Activated CD4-positive, alpha-beta T cell treated with anti-CD3 and anti-CD28 coated beads for 4 hours (primary cell): ENCODE measurements around the gene ENO3.

ENCODE experiments used
- DNase-seq, 2 donors: peaks; one replicate each; pipeline ENCODE4 v3.0.0-alpha.2; 2020

The ENO3 gene

DNA sequence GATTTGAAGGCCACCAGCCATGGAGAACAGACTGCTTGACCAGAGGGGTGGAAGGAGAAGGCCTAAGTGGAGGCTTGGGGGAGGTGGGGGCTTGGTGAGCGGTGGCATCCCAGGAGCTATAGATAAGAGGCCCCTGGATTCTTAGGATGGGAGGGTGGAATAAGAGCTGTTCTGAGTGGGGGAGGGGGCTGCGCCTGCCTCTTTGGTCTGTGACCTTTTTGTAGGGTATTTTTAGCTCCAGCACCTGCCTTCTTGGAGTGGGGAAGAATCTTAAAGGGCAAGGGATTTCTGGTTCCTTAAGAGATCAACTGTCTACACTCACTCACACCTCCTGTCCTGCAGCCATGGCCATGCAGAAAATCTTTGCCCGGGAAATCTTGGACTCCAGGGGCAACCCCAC, 567 bp downstream of the ENO3 start:
- no peak for DNase-seq

DNA sequence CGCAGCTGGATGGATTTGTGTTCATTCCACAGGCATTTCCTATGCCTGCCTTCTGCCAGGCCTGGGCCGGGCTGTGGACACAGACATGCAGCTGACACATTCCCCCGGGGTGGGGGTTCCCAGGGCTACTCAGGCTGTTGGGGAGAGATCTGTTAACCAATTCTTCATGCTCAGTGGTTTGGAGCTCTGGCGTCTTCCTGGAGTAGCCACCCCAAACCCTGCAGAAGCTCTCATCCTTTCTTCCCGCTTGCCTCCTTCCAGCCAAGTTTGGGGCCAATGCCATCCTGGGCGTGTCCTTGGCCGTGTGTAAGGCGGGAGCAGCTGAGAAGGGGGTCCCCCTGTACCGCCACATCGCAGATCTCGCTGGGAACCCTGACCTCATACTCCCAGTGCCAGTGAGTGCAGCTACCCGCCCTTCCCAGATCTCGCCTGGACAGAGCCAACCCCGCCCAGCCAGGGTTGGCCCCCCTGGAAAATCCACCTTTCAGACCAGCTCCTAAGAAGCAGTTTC, 2.6 kb downstream of the ENO3 start:
- no peak for DNase-seq

DNA sequence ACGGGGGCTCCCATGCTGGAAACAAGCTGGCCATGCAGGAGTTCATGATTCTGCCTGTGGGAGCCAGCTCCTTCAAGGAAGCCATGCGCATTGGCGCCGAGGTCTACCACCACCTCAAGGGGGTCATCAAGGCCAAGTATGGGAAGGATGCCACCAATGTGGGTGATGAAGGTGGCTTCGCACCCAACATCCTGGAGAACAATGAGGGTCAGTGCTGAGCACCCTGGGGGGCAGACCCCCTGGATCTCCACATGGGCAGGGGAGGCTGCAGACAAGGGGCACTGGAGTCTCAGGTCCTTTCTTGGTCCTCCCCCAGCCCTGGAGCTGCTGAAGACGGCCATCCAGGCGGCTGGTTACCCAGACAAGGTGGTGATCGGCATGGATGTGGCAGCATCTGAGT, 4.2 kb downstream of the ENO3 start:
- no peak for DNase-seq

DNA sequence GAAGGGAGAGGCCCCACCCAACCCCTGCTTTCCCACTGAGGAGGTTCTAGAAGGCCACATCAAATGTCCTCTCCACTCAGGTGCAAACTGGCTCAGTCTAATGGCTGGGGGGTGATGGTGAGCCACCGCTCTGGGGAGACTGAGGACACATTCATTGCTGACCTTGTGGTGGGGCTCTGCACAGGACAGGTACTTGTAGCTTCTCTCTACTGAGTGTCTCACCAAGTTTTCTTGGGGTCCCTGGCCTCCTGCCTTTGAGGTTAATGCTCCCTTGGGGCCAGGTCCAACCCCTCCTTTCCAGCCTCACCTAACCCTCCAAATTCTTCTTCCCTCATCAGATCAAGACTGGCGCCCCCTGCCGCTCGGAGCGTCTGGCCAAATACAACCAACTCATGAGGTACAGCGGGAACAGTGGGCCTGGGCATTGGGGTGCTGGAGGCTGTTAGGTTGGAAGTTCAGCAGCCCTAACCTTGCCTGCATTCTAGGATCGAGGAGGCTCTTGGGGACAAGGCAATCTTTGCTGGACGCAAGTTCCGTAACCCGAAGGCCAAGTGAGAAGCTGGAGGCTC, 5.7 kb downstream of the ENO3 start:
- peak; percentile 41 to 49 for DNase-seq

DNA sequence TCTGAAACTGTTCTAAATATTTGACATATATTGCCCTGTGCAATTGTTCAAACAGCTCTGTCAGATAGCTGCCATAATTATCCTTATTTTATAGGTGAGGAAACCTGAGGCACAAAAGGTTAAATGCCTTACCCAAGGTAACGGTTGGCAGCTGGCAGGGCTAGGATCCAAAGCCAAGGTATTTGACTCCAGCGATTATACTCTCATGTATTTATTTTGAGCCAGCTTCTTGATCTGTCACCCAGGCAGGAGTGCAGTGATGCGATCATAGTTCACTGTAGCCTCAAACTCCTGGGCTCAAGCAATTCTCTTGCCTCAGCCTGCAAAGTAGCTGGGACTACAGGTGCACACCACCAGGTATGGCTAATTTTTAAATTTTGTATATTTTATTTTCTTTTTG, 7.2 kb downstream of the ENO3 start:
- no peak for DNase-seq

DNA sequence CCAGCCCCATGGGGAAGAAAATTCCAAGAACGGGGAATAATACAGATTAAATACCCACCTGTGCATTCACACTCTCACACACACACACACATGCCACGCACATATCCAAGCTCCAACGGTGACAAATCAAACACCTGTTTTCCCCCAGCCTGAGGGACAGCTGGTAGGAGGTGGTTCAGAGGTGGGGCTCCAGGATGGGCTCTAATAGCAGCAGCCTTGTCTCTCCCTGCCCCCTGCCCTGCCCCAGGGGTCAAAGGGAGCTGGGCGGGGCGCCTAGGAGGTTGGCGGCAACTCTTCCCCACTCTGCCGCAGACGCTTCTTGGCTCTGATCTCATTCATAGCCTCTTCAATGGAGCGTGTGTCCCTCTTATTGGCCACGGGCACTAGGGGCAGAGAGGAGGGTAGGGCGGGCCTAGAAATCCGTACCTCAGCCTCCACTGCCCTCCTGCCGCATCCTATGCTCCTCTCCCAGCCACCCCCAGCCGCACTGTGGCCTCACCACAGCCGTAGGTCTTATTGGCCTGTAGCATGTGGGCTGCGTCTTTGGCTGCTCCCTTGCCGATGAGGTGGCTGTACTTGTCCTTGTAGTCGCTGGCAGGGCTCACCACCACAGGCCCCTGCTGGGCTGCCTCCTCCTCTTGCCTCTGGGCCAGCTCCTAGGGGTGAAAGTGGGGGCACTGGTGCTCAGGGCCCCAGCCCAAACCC, 8.5 kb downstream of the ENO3 start:
- no peak for DNase-seq

DNA sequence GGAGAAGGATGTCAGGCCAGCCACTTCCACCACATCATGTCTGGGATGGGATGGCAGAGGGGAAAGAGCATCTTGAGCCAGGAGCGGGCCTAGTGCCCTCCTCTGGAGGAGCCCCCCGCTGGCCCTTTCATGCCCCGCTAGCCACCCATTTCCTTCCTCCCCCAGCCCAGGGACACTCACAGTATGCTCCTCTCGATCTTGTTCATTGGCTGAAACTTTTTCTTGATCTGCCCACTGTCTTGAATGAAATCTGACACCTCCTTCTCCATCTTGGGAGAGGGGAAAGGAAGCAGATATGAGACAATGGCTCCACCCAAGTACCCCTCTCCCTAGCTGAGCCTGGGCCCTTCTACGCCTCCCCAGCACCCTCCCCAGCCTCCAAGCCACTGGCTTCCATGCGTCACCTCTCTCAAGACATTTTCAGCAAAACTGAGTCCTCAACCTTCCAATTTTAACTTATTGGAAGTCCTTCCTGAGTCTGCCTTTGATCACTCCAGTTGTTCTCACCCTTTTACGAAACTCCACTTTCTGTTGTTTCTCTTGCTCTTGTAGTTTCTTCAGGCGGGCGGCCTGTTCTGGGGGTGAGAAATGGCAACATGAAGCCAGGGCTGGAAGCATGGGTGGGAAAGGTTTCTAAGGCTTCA, 9.5 kb downstream of the ENO3 start:
- DNase-seq, result no peak

DNA sequence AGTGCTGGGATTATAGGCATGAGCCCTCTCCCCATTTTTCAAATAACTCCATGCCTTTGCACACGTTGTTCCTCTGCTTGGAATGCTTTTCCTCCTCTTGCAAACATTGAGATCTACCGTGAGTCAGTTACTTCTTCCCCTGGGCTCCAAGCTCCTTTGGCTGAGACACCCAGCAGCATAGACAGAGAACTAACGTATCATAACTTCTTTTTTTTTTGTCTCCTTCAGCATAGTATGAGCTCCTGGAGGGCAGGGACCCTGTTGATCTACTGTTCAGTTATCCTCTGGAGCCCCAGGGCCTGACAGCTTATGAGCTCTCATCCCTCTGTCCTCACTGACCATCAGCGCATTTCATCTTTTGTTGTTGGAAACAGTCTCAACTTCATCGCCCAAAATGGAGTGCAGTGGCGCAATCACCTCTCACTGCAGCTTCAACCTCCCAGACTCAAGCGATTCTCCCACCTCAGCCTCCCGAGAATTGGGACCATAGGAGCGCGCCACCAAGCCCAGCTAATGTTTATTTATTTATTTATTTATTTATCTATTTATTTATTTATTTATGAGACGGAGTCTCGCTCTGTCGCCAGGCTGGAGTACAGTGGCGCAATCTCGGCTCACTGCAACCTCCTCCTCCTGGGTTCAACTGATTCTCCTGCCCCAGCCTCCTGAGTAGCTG, 14.5 kb downstream of the ENO3 start:
- DNase-seq, result no peak

DNA sequence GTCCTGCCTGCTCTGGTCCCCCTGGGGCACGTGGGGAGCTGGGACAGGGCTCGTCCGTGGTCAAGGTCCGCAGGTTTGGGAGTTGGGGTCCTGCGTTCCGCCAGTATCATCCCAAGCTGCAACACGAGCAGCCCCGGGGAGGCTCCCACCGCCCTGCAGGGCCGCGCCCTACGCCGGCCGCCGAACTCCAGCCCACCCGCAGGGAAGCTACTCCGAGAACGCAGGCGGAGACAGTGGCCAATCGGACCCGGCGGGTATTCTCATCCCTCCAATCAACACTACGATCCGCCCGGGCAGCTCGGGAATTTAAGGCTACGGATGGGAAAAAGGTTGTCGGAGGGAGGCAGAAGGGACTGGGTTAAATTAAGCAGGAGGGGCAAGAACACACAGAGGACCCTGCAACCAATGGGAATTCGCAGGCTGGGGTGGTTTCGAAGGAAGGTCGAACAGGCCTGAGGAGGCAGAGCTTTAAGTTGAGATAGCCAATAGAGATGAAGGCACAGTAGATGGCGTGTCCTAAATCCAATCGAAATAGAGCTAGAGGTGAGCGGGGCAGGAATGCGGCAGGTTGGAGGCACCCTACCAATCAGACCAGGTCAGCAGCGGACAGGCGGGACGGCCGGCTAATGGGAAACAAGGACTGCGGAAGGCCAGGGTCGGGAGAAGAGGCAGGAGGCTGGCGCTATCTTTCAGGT, 16.1 kb downstream of the ENO3 start:
- DNase-seq, result peak; percentile 89 to 92

DNA sequence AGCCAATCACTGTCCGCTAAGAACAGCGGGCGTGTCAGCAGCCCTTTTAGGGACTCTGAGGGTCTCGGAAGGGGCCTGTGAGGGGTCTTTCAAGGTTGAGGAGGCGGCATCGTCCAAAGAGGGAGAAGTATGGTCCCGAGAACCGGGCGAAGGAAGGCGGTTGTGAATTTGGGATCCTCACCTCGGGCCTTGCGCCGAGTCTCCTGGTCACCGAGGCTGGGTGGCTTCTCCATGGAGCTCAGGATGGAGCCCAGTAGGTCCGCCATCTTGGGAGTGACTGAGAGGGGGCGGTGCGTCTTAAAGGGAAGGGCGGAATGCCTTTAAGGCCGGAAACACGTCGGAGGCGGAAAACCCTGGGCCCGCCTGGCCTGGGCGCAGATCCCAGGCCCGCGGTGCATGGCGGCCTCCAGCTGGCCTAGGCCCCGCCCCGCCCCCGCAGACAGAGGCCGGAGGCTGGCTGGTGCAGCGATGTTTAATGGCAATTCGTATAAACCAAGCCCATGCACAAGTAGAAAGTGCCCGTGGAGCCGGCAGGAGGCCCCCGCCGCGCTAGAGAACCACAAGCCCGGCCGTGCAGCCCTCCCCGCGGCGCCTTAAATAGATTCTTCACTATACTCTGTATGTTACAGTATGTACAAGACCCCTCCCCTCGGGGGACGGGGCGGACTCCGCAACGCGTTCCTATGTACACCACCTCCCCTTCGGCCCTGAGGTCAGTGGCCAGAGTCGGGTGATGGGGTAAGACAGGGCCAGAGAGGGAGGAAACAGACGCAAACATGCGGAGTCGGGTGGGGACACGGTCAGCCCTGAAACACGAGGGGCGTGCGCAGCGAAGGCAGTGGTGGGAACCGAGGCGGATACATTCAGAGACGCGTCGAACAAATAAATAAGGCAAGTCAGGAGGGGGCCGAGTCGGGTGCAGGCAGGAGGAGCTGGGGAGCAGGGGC, 16.9 kb downstream of the ENO3 start, which contains the start of gene SPAG7:
Gene SPAG7, minus strand, starts transcription at position 279 of the 947 bp plus-strand sequence. Its CDS starts 13 bp downstream, at position 266.
- peak; percentile 89 to 91 for DNase-seq

DNA sequence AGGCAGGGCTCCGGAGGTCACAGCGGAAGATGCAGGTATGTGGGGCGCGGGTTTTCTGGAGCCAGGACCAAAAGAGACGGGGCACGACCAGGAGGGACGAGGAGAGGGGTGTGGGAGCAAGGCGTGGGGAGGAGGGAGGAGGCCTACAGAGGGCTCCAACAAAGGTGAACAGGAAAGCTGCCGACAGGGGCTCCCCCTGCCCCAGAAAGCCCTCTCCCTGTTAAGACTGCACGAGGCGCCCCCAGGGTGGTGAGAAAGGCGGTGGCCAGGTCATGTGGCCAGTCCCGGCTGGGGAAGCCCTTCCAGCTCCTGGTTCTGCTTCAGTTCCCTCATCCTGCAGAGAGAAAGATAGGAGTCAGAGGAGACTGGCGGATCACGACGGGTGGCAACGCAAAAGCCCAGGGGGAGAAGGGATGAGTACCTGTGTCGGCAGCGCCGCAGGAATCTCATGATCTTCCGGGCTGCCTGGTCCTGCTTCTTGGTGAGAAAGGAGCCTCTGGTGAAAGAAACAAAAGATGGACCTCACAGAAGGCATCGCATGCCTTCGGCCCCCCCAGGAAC, 17.6 kb downstream of the ENO3 start:
- peak; percentile 37 to 48 for DNase-seq

DNA sequence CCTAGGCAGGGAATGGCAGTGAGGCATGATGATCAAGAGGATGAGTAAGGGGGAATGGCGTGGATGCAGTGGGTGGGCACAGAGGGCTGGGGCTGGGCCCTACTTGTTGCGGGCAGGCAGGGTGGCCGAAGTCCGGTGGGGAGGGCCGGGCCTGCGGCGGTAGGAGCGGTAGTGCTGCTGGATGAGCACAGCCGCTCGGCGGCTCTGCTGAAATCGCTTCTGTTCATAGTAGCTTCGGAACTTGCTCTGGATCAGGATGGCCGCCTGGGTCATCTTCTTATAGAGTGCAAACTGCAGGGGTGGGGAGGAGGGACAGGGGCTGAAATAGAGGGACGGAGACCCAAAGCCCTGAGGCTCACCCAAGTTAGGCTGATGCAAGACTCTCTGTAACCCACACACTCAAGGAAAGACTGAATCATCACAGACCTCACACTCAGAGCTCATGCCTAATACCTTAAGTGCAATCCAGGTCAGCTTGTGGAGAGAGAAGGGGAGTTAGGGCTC, 18.2 kb downstream of the ENO3 start:
- peak in 1 of 2 donors; percentile 45 for DNase-seq

DNA sequence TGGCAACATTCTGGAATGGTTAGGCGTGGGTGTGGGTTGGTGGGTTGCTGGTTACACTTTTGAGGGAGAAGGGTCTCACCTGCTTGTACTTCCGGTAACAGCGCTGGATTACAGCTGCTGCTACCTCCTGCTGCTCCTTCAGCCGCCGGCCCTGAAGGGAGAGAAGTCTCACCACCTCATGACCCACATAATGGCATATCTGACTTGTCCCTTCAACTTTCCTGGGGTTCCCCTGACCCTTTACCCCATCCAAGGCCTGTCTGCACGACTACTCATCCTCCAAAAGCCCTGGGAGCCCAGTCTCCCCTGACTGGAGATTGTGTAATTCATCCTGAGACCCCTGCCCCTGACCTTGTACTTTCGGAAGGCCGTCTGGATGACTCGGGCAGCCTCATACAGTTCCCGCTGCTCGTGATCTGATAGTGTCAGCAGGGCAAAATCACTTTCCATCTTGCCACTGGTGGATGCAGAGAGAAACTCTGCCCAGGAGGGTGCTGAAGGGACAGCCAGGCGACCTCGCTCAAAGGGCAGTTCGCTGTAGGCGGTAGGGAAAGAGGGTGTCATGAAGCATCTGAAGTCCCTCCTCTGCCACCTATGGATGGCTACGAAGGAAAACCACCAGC, 18.7 kb downstream of the ENO3 start:
- DNase-seq, result peak; percentile 21 to 47

DNA sequence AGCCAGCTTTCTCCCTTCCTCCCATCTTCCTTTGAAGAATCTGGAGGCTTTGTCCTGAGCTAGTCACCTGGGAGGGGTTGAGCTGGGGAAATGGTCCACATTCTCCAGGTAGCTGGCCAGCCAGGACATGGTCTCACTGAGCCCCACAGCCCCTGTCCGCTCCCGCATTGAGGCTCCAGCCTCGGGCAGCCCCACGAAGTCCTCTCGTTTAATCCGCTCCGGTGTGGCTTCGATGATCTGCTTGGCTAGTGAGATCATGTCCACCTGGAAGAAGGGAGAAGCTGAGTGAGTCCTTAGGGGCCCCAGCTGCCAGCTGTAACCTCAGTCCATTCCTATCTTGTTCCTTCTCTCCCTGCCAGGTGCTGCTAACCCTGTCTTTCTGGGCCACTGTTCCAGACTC, 19.4 kb downstream of the ENO3 start:
- no peak for DNase-seq

DNA sequence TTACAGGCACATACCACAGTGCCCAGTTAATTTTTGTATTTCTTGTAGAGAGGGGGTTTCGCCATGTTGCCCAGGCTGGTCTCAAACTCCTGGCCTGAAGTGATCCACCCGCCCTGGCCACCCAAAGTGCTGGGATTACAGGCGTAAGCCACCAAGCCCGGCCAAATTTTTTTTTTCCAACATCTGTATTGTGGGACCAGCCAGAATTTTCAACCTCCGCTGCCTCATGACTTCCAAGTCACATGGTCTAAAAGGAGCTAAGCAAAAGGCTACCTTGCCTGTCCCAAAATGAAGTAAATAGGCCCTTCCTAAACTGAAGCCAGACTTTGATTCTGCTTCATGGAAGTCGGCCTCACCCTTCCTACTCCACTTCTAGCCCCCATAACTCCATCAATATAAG, 20.9 kb downstream of the ENO3 start:
- no peak for DNase-seq

DNA sequence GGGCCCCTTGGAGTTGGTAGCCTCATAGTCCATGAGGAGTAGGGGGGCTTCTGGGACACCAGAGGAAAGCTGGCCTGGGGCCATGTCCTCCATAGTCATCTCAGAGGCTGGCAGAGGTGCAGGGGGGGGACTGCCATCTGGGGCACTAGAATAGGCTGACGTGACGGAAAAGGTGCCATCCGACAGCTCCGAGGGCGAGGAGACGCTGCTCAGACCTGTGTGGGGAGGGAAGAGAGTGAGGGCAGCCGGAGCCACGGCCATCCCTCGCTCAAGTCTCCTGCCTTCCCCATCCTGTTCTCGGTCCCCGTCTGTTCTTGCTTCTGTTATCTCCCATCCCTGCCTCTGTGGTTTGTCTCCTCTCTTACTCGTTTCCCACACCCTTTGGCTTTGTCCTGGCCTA, 21.4 kb downstream of the ENO3 start:
- no peak for DNase-seq

DNA sequence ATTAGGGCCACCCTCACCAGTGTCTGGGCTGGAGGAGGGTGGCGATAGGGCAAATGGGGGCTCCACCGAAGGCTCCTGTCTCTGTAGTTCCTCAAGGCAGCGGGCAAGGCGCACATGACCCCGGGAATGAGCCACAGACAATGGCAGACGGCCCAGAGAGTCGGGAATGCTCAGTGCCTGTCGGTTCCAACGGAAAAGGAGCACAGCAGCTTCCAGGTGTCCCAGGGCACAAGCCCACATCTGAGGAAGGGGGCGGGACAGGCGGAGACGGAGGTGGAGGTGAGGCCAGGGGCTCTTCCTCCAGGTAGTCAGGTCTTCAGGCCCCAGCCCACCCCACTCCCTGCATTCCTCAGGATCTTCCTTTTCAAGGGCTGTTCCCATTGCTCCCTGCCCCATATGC, 21.8 kb downstream of the ENO3 start:
- no peak for DNase-seq

DNA sequence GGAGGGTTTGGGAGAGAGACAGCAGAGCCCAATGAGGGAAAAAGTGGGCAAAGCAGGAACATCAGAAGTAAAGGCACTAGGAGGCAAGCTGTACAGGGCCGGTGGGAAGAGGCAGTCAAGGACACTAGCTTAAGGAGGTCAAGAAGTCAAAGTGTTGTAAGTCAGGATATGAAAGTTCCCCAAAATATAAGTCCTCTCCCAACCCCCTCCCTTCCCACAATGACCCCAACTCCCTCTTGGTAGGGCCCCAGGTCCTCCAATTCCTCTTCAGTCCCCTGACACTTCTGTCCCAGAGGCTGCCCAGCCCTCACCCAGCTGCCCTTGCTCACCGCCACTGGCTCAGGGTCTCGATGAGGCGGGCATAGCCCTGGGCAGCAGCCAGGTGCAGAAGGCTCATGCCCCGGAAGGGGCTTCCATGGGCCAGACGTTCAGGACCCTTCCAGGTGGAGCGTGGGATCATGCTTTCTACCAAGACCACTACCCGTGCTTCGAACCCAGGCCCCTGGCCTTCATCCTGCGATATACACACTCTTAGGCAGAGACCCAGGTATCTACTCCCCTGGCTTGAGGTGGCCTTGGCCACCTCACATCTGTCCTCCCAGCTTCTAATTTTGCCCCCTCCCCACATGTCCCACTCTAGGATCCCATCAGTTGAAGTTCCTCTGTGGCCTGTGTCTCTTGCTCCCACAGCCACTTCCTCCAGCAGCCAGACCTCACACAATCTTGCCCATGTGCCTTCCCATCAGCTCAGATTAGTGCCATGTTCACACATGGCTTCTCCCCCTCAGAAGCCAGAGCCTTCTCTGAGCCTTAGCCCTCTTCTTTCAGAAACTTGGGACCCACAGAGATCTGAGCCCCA, 22.6 kb downstream of the ENO3 start:
- DNase-seq, result no peak

DNA sequence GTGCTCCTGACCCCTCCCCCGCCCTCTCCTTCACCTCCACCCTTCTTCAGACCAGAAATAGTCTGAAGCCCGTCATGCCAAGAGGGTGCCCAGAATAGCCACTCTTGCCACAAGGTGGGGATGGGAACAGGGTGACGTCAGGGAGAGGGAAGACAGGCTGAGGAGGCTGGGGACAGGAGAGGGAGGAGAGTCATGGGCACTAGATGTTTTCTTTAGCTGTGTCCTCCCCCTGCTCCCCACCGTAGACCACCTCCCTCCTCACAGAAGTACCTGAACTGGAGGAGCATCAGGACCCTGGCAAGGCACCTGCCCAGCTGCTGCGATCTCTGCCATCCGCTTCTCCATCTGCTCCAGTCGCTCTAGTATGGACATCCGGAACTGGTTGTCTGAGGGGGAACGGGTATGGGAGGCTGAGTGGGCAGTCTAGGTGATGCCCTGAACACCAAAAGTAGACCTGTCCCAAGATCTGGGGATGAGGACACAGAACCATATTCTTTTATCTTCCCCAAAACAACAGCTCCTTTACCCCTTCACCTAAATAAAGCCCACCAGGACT, 23.3 kb downstream of the ENO3 start:
- no peak for DNase-seq
